Melanocyte of skin (primary cell): ENCODE data around the gene RPS18. TPM values are rescaled to one million over a fixed set of nuclear protein-coding genes. Genes with fewer than 3 reads are reported as not detected.

Experiments used
- total RNA-seq, 2 donors: library from RNA; depleted of rRNA; stranded (reverse); fragments of >200 nt; gene quantifications; 2 replicates each; pipeline ENCODE4 v1.2.3, GENCODE V29; 2012

The RPS18 gene
- 1,000 to 10,000 TPM; 1,205 to 1,781 TPM for total RNA-seq

DNA sequence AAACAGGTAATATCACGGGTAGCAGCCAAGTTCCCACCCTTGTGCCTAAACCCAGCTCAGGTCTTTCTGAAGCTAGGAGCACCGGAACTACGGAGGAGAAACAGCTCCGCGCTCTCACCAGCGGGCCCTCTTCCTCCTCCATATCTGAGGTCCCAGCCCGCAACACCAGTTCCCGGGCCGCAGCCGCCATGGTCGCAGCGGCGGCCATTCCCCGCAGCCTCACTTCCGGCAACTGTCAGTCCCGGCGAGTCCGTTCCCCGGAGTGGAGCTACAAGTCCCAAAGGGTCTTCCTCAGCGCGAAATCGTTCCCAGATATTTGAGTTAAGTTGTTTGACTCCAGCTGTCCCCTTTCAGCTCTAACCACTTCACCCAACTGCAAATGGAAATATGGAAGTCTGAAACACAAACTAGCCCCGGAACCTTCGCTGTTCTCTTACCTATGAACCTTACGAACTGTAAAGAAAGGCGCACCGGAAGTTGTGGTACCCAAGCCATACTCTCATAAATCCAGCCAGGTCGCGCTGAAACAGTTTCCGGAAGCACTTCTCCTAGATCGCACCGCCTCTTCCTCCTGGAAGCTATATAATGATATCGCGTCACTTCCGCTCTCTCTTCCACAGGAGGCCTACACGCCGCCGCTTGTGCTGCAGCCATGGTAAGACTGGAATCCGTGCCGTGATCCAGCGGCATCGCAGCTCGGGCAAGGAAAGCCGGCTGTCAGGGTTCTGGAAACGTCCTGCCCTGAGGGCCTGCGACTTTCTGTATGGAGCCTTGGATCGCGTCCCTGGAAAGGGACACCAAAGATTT is at the start of gene RPS18, which contains the start of gene VPS52:
TSS of gene RPS18 (plus strand) at position 608 of the 807 bp plus-strand sequence. CDS start at position 653, 45 bp downstream.
TSS of gene VPS52 (minus strand) at position 409 of the 807 bp plus-strand sequence. CDS start at position 208, 201 bp downstream.

DNA sequence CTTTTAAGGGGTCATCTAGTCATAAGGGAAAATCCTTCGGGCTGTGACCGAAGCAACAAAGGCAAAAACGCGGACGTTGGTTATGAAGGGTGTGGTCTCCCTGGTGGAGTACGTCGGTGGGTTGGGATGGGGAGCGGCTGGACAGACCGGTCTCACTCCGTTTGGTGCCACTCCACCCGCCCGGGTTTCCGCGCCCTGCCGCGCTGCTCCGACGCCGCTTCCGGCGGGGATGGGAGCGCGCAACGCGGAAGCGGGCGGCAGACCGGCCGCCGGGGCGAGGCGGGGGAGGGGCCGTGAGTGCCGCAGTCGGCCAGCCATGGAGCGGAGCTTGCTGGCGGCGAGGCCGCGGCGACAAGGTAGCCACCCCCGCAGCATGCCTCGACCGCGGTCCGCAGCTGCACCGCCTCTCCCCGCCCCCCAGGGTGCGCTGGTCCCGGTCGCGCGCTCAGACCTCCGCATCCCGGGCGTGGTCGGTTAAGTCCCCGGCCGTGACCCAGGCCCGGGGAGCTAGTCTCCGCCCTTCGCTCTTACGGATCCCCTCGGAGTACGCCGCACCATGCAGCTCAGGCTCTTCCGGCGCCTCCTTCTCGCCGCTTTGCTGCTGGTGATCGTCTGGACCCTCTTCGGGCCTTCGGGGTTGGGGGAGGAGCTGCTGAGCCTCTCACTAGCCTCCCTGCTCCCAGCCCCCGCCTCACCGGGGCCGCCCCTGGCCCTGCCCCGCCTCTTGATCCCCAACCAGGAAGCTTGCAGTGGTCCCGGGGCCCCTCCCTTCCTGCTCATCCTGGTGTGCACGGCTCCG is 5.2 kb downstream of the RPS18 start, which contains the start of gene B3GALT4:
TSS of gene B3GALT4 (plus strand) at position 260 of the 799 bp plus-strand sequence. CDS start at position 557, 297 bp downstream.

DNA sequence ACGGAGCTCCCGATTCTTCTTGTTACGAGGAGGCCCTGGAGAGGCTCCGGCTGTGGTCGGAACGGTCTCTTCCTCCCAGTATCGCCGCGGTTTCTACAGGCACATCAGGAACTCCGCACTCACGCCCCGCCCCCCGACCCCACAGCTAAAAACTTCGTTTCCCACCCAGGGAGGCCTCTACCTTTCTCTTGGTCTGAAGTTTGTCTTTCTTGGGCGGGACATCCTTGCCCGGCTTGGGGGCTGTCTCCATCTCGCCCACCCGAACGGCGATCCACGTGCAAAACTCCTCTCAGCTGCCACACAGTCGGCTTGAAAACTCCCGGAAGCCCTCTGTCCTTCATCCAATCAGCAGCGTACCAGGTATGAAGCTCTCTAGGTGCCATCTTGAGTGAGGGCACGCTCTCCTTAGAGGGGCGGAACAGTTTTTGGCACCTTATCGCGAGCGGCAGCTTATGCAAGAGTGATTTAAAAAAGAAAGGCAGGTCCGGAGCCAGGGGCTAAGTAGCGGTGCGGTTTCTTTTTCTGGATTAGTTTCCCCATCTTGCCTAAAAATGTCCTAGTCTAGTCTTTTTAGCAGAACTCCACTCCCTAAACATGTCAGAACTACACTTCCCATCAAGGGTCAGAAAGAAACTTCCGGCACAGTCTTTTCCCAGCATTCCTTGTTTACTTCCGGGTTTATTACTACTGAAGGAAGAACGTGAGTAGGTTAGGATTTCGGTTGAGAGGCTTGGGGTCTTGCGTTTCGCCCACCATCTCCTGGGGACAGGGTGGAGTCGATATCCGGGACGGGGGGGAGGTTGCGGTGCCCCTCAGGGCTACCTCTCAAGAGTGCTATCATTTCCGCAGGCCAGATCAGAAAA is 17.3 kb downstream of the RPS18 start, which contains the start of the genes PFDN6 and WDR46:
TSS of gene PFDN6 (plus strand) at position 681 of the 863 bp plus-strand sequence. CDS start 256 bp downstream, outside the sequence.
TSS of gene WDR46 (minus strand) at position 319 of the 863 bp plus-strand sequence. CDS start at position 250, 69 bp downstream.

DNA sequence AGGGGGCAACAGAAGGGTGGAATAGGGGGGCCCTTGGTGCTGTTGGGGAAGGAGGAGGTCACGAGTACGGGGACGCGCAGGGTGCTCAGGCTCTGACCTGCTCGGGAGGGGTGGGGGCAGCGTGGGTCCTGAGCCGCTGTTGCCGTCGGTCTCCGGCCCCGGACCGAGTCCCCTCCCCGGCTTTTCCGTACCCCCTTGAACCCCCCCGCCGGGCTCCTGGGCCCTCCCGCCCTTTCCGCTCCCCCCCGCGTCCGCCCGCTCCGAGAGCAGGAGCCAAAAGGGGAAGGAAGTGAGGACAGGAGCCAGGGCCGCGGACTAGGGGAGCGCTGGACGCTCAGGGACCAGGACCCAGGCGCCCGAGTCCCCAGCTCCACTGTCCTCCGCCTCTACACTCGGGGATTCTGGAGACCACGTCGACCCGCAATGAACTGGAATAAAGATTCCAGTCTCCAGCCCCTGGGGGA is 26.9 kb downstream of the RPS18 start, which contains the start of gene RGL2:
TSS of gene RGL2 (minus strand) at position 170 of the 464 bp plus-strand sequence. CDS start 332 bp downstream, outside the sequence.

DNA sequence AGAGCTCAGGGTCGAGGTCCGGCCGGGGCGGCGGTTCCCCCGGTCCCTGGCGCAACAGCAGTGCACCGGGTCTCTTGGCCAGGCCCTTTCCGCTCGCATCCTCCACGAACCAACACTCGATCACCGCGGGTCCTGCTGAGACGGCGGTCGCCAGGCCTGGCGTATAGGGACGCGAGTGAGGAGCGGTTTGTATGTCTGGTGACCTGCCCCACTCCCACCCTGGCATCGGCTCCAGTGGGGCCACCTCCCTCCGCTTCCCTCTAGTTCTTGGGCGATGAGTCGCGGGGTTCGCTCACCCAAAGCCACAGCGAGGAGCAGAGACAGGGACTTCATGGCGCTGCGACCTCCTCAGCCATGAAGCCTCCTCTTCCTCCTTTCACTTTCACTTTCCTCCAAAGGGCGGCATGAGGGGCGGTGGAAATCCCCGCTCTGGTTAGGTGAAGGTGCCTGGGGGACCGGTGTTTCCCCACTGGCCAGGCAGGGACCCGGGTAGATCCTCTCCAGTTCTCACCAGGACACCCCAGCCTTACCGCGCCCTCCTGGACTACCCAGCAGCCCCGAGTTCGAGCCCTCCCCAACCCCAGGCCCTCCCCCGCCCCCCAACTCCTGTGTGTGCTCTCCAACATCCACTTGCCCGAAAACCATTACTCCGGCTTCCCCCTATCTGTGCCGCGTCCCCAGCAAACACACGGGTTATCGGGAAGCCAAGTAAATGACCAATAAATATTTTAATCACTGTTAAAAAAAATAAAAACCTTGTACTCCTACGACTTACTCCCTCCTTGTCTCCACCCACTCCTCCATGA is 42.0 kb downstream of the RPS18 start, which contains the start of gene TAPBP:
TSS of gene TAPBP (minus strand) at position 370 of the 806 bp plus-strand sequence. CDS start at position 333, 37 bp downstream.

DNA sequence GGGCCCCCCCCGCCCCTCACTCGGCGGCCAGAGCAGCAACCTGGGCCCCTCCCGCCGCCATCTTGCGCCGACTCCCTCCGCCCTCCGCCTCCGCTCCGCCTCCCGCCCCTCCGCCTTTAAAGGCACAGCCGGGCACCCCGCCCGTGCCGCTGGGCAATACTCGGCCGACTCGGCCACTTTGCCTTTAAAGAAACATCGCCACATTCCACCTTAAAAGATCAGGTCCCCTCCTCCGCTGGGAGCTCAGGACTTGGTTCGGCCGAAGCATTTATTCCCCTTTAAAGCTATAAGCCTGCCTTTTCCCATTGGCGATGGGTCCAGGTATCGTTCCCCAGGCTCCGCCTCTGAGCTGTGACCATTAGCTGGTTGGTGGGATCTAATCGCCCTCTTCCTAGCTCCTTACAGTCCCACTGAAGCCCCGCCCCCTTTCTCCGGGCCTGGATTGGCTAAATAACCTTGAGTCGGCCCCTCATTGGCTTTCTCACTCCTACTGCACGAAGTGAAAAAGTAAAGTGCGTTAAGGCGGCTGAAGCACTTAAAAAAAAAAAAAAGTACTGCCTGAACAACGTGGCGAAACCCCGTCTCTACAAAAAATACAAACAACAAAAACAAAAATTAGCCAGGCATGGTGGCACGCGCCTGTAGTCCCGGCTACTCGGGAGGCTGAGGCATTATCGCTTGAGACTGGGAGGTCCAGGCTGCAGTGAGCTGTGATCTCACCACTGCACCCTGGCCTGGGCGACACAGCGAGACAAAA is 46.0 kb downstream of the RPS18 start, which contains the start of gene ZBTB22:
TSS of gene ZBTB22 (minus strand) at position 76 of the 757 bp plus-strand sequence. CDS start 828 bp downstream, outside the sequence.

Other genes starting within 250 kb of the RPS18 start
- 10 to 100 TPM; 39.2 to 42.0 TPM for gene HLA-DPA1, start 198.4 kb upstream of the RPS18 start, total RNA-seq
- 1 to 10 TPM; 7.2 to 9.7 TPM for gene HLA-DPB1, start 196.1 kb upstream of the RPS18 start, total RNA-seq
- gene COL11A2, start 79.6 kb upstream of the RPS18 start, total RNA-seq = under 1 TPM in 1 of 2 donors, not detected in 1; 0.34 TPM
- gene RXRB, start 71.4 kb upstream of the RPS18 start, total RNA-seq = 10 to 100 TPM in 1 of 2 donors, 1 to 10 TPM in 1; 8.7 to 13.8 TPM
- gene SLC39A7, start 71.2 kb upstream of the RPS18 start, total RNA-seq = 10 to 100 TPM; 45.4 to 58.3 TPM
- 1 to 10 TPM; 4.3 to 6.5 TPM for gene HSD17B8, start 67.4 kb upstream of the RPS18 start, total RNA-seq
- gene RING1, start 63.6 kb upstream of the RPS18 start, total RNA-seq = 10 to 100 TPM; 23.6 to 25.8 TPM
- gene VPS52, start 199 bp upstream of the RPS18 start, total RNA-seq = 10 to 100 TPM; 38.3 to 41.0 TPM
- 1 to 10 TPM; 3.7 to 7.6 TPM for gene B3GALT4, start 5.0 kb downstream of the RPS18 start, total RNA-seq
- 10 to 100 TPM; 68.5 to 92.6 TPM for gene WDR46, start 17.2 kb downstream of the RPS18 start, total RNA-seq
- 10 to 100 TPM; 32.7 to 58.3 TPM for gene PFDN6, start 17.5 kb downstream of the RPS18 start, total RNA-seq
- gene RGL2, start 26.9 kb downstream of the RPS18 start, total RNA-seq = 10 to 100 TPM; 19.0 to 23.1 TPM
- 100 to 1,000 TPM; 120 to 228 TPM for gene TAPBP, start 42.0 kb downstream of the RPS18 start, total RNA-seq
- 10 to 100 TPM in 1 of 2 donors, 1 to 10 TPM in 1; 7.7 to 12.7 TPM for gene ZBTB22, start 45.7 kb downstream of the RPS18 start, total RNA-seq
- gene DAXX, start 50.9 kb downstream of the RPS18 start, total RNA-seq = 10 to 100 TPM; 28.9 to 45.6 TPM
- gene KIFC1, start 119.7 kb downstream of the RPS18 start, total RNA-seq = 10 to 100 TPM; 32.0 to 59.6 TPM
- 10 to 100 TPM; 11.7 to 16.5 TPM for gene PHF1, start 138.9 kb downstream of the RPS18 start, total RNA-seq
- 100 to 1,000 TPM; 139 to 144 TPM for gene CUTA, start 146.0 kb downstream of the RPS18 start, total RNA-seq
- 1 to 10 TPM; 4.8 to 5.3 TPM for gene SYNGAP1, start 148.0 kb downstream of the RPS18 start, total RNA-seq
- gene ZBTB9, start 182.5 kb downstream of the RPS18 start, total RNA-seq = 1 to 10 TPM; 3.8 to 7.3 TPM